Upper lobe of left lung (tissue), 6 donors: Measurements from ENCODE around the gene KIAA1549. TPM values are rescaled to one million over a fixed set of nuclear protein-coding genes. Genes with fewer than 3 reads are reported as not detected.
"Not testable (repeated sequence)": the region's sequence is repeated elsewhere in the genome, so short reads cannot be mapped to it uniquely, and the experiment has no call there.

Experiments used
- ATAC-seq, 2 donors: fragments of 200-7000 bp; cut with Tn5 transposase; one replicate each; pipeline ENCODE4 v1.9.1; 2022; ENCODE audit warnings: mild to moderate bottlenecking in 2 of 2, moderate library complexity in 2 of 2; ENCODE audit not compliant: low FRiP score in 2 of 2
- DNase-seq, 2 donors: peaks; one replicate each; pipeline ENCODE4 v3.0.0-alpha.2; 2019 to 2020
- H3K27ac ChIP-seq, 4 donors: fragments of 200-600 bp; sonication (generic); one replicate each; pipeline ENCODE4 v1.5.1; 2016 to 2019
- H3K27me3 ChIP-seq, 4 donors: fragments of 200-600 bp; sonication (generic); one replicate each; pipeline ENCODE4 v1.5.1; 2017 to 2019
- H3K36me3 ChIP-seq, 4 donors: fragments of 200-600 bp; sonication (generic); one replicate each; pipeline ENCODE4 v1.5.1; 2016 to 2019
- H3K4me1 ChIP-seq, 4 donors: fragments of 200-600 bp; sonication (generic); one replicate each; pipeline ENCODE4 v1.5.1; 2018 to 2019
- H3K4me3 ChIP-seq, 4 donors: fragments of 200-600 bp; sonication (generic); one replicate each; pipeline ENCODE4 v1.5.1; 2017 to 2019; ENCODE audit warnings: mild to moderate bottlenecking in 2 of 4, moderate library complexity in 1 of 4
- H3K9me3 ChIP-seq, 4 donors: fragments of 200-600 bp; sonication (generic); one replicate each; pipeline ENCODE4 v1.5.1; 2018 to 2019
- EP300 ChIP-seq, 4 donors: sonication (generic); formaldehyde crosslinking; IDR thresholded peaks; one replicate each; pipeline ENCODE4 v1.5.1; 2017; ENCODE audit warnings: antibody characterized with exemption in 4 of 4, control low read depth in 2 of 4
- POLR2A ChIP-seq, 4 donors: fragments of 450-650 bp; IDR thresholded peaks; one replicate each; pipeline ENCODE4 v1.5.1; 2016 to 2017; ENCODE audit warnings: antibody characterized with exemption in 4 of 4, mild to moderate bottlenecking in 2 of 4
- POLR2AphosphoS5 ChIP-seq, 2 donors: sonication (generic); formaldehyde crosslinking; IDR thresholded peaks; one replicate each; pipeline ENCODE4 v1.5.1; 2017; ENCODE audit warnings: antibody characterized with exemption in 2 of 2
- WGBS, 2 donors: methylation state at CpG; one replicate each; pipeline ENCODE4 v1.1.5; 2017 to 2018; 5-methylcytosine and 5-hydroxymethylcytosine counted together
- total RNA-seq, 6 donors: library from RNA; depleted of rRNA in 4 of 6; stranded (reverse); fragments of >200 nt in 4 of 6; gene quantifications; one replicate each; pipeline versions ENCODE4 v1.1.0 to v1.2.1, GENCODE V29; 2016 to 2021
- TF ChIP-seq, protein P1 (sequence below), 6 experiments: fragments of 450-650 bp in 4 of 6; fragments of 200-600 bp in 2 of 6; sonication (generic) in 2 of 6; IDR thresholded peaks; one replicate each; pipeline ENCODE4 v1.5.1; 2016 to 2019; ENCODE audit warnings: antibody characterized with exemption in 6 of 6
- donor health status: DM: no; HTN: no; CAD: no; lungs with moderate emphysema.
- donor health status: DM: no; HTN: yes; CAD: no; lungs with severe emphysema.

The KIAA1549 gene
- 10 to 100 TPM in 1 of 6 donors, 1 to 10 TPM in 5; 4.1 to 10.2 (median 5.3) TPM for total RNA-seq

DNA sequence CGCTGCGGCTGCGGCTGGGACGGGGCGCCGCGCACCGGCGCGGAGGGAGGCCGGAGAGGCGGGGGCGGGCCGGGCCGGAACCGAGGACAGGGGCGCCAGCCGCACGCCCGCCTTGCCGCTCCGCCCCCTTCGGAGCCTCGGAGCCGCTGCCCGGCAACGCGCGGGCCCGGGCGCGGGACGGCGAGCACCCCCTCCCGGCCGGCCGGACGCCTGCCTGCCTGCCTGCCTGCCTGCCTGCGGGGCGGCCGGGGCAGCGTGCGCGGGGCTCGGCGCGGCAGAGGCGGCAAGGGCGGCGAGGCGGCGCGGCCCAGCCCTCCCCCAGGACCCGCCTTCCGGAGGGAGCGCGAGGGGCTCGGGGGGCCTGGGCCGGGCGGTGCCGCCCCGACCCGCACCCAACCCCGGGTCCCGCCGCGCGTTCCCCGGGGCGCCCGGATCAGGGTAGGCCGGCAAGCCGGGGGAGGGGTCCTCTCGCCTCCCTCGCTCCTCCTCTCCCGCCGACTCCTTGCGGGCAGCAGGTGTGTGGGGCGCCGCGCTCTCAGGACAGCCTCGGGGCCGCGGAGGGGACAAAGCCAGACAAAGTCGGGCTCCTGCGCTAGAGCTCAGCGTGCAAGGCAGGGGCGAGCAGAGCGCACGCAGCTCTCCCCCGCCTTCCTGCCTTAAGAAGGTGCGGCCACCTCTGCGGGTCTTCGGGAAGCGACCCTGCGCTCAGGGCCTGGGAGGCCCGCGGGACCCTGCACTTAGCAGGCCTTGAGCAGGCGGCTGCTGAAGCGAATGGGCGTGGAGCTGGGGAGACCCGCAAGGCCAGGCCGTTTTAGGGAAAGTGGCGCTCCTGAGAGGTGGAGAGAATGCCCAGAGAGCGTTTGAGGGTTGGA is at the start of gene KIAA1549:
TSS of gene KIAA1549 (minus strand) at position 58 of the 872 bp plus-strand sequence. CDS start 120 bp downstream, outside the sequence.
- H3K27me3 ChIP-seq = peaks cover 0 to 5% (median 0%) of the 10 kb centered on the region in 4 donors
- ATAC-seq (peak; percentile 70 to 95), DNase-seq (peak; percentile 72 to 95)
- peak within 1 kb of the TSS; percentile 51 to 74 (median 62) for H3K4me3 ChIP-seq
- WGBS, 2 donors = 4 to 9% methylated on average over 10 to 50 of the region's 105 CpGs
- peaks cover 6 to 25% (median 11%) of the 10 kb centered on the region in 4 donors for H3K4me1 ChIP-seq
- H3K9me3 ChIP-seq = no peaks in the 10 kb centered on the region
- TF ChIP-seq, protein P1, sequence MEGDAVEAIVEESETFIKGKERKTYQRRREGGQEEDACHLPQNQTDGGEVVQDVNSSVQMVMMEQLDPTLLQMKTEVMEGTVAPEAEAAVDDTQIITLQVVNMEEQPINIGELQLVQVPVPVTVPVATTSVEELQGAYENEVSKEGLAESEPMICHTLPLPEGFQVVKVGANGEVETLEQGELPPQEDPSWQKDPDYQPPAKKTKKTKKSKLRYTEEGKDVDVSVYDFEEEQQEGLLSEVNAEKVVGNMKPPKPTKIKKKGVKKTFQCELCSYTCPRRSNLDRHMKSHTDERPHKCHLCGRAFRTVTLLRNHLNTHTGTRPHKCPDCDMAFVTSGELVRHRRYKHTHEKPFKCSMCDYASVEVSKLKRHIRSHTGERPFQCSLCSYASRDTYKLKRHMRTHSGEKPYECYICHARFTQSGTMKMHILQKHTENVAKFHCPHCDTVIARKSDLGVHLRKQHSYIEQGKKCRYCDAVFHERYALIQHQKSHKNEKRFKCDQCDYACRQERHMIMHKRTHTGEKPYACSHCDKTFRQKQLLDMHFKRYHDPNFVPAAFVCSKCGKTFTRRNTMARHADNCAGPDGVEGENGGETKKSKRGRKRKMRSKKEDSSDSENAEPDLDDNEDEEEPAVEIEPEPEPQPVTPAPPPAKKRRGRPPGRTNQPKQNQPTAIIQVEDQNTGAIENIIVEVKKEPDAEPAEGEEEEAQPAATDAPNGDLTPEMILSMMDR (IDR thresholded peaks at IDR 0.05) = peak; percentile 50 to 87 (median 80)
- TF ChIP-seq POLR2A (IDR thresholded peaks at IDR 0.05) = no peak
- peak within 1 kb of the TSS in 3 of 4 donors; percentile 23 to 63 (median 34) for H3K27ac ChIP-seq
- no peaks in the 10 kb centered on the region for H3K36me3 ChIP-seq

DNA sequence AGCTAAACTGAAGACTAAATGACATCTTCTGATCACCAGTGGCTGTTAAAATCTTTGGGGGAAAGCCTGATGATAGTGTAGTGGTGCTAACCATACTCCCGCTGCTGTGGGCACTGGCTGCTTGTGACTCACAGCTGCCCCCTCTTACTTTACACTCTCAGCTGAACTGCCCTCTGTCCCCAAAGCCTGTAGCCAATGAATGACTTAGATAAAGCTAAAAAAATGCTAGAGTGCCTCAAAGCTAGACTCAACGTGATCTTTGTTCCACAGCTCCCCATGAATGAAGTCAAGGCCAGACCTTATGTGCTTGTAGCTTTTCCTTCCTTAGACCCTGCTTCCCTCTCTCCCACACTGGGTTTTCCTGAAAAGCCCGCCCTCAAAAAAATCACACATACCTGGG is 48.2 kb upstream of the KIAA1549 start:
- WGBS, 2 donors = 94 to 100% methylated on average over 3 of the region's 3 CpGs
- Histone ChIP-seq H3K27me3 (no peaks in the 10 kb centered on the region), H3K36me3 (peaks cover 0 to 43% (median 9%) of the 10 kb centered on the region in 4 donors)

DNA sequence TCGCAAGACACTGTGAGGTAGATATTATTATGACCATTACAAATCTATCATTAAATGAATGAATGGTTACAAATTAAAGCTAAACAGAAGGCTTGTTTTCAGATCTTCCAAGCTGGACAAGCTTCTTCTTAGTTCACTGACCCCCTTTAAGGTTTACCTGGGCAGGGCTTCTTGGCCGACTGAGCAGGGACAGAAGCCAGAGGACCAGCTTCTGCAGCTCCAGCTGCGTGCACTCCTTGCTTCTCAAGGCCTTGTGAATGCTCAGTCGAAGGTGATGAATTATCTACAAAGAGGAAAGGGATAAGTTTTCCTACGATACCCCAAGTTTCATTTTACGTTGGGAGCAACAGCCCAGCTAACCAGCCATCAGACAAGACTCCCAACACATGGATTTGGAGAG is 45.4 kb upstream of the KIAA1549 start:
- H3K36me3 ChIP-seq = peaks cover 0 to 48% (median 9%) of the 10 kb centered on the region in 4 donors
- DNase-seq = no peak
- ATAC-seq = no peak
- no peak for TF ChIP-seq POLR2AphosphoS5 (IDR thresholded peaks at IDR 0.05)
- TF ChIP-seq, protein P1 (IDR thresholded peaks at IDR 0.05) = no peak
- no peak for TF ChIP-seq POLR2A (IDR thresholded peaks at IDR 0.05)
- no peaks in the 10 kb centered on the region for H3K9me3 ChIP-seq
- H3K27me3 ChIP-seq = no peaks in the 10 kb centered on the region
- no peak overlapping the region for H3K4me3 ChIP-seq
- H3K4me1 ChIP-seq = no peaks in the 10 kb centered on the region
- no peak overlapping the region for H3K27ac ChIP-seq
- WGBS, 2 donors = 91 to 94% methylated on average over 6 of the region's 6 CpGs

More for the DNA sequence above, 48.2 kb upstream of the KIAA1549 start:
- peaks cover 0 to 3% (median under 1%) of the 10 kb centered on the region in 4 donors for H3K4me1 ChIP-seq
- H3K4me3 ChIP-seq = no peak overlapping the region
- ATAC-seq (no peak), DNase-seq (no peak)
- H3K27ac ChIP-seq = no peak overlapping the region
- H3K9me3 ChIP-seq = no peaks in the 10 kb centered on the region
- TF ChIP-seq POLR2A (IDR thresholded peaks at IDR 0.05) (no peak), POLR2AphosphoS5 (IDR thresholded peaks at IDR 0.05) (no peak), EP300 (IDR thresholded peaks at IDR 0.05) (no peak)
- TF ChIP-seq, protein P1 (IDR thresholded peaks at IDR 0.05) = no peak

DNA sequence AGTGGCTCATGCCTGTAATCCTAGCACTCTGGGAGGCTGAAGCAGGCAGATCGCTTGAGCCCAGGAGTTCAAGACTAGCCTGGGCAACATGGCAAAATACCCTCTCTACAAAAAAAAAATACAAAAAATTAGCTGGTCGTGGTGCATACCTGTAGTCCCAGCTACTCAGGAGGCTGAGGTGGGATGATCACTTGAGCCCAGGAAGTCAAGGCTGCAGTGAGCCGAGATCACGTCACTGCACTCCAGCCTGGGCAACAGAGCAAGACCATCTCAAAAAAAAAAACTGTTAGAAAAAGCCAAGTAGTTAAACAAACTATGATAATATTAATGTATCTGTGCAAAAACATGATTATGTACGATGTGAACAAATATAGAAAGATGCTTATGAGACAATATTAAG is 44.7 kb upstream of the KIAA1549 start:
- not testable (repeated sequence) for DNase-seq, H3K4me3 ChIP-seq, H3K27ac ChIP-seq, H3K27me3 ChIP-seq, ATAC-seq, H3K4me1 ChIP-seq, H3K9me3 ChIP-seq
- 90% methylated on average over 5 of the region's 5 CpGs for WGBS, 2 donors
- peaks cover 0 to 48% (median 9%) of the 10 kb centered on the region in 4 donors for H3K36me3 ChIP-seq

DNA sequence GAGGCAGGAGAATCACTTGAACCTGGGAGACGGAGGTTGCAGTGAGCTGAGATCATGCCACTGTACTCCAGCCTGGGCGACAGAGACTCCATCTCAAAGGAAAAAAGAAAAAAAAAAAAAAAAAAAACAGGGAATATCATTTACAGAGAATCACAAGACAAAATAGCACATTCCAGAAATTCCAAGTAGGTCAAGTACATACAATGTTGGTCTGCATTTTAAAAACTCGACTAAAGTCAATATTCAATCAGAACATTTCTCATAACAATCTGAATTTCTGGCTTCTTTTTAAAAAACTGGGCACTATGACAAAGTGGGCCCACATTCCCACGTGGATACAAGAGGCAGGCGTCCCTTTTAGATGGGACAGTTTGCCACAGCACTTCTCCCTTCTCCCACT is 41.9 kb upstream of the KIAA1549 start:
- H3K27ac ChIP-seq = no peak overlapping the region
- 70 to 71% methylated on average over 5 of the region's 5 CpGs for WGBS, 2 donors
- no peak for ATAC-seq

More for the DNA sequence above, 41.9 kb upstream of the KIAA1549 start:
- peaks cover 0 to 34% (median 6%) of the 10 kb centered on the region in 4 donors for H3K36me3 ChIP-seq
- no peak for DNase-seq
- no peak overlapping the region for H3K4me3 ChIP-seq
- no peaks in the 10 kb centered on the region for H3K4me1 ChIP-seq
- no peaks in the 10 kb centered on the region for H3K27me3 ChIP-seq
- H3K9me3 ChIP-seq = no peaks in the 10 kb centered on the region
- TF ChIP-seq POLR2A (IDR thresholded peaks at IDR 0.05) (no peak), EP300 (IDR thresholded peaks at IDR 0.05) (no peak), POLR2AphosphoS5 (IDR thresholded peaks at IDR 0.05) (no peak)
- TF ChIP-seq, protein P1 (IDR thresholded peaks at IDR 0.05) = no peak
